IMR-90 (cell line): ENCODE results near the gene KCNH5. TPM values are rescaled to one million over a fixed set of nuclear protein-coding genes. Genes with fewer than 3 reads are reported as not detected.
A peak's percentile ranks its signal among the peaks of the same experiment; 100 is the strongest.

Experiments used
- ATAC-seq: fragments of 200-7000 bp; cut with Tn5 transposase; 2 replicates; pipeline ENCODE4 v1.9.1; 2020; ENCODE audit warnings: low read depth, mild to moderate bottlenecking, moderate library complexity
- BruUV-seq: library from RNA; stranded (reverse); fragments of 400-500 nt; replicated peaks from 2 replicates; lab custom pipeline; 2021; lab: Mats Ljungman, UMichigan
- CTCF ChIA-PET: fragments of 300-600 bp; formaldehyde crosslinking; extraction: SDS; loops from one replicate; lab custom pipeline; 2021; ENCODE audit warnings: antibody characterized with exemption; lab: Yijun Ruan, JAX
- POLR2A ChIA-PET: fragments of 300-600 bp; sonication (Branson Sonifier 250); formaldehyde crosslinking; loops from one replicate; lab custom pipeline; 2022; ENCODE audit warnings: antibody characterized with exemption; ENCODE audit not compliant: unreplicated experiment; lab: Charles Lee
- DNase-seq: peaks from one replicate; pipeline ENCODE4 v3.0.0; 2013
- H2AFZ ChIP-seq: replicated peaks from 2 replicates; pipeline ENCODE3; 2013; ENCODE audit warnings: low read length, mild to moderate bottlenecking; ENCODE audit not compliant: poor library complexity
- H2AK5ac ChIP-seq: 2 replicates; pipeline ENCODE4 v1.6.1; 2013; ENCODE audit warnings: low read depth, low read length, inconsistent platforms
- H2AK9ac ChIP-seq: replicated peaks from 2 replicates; pipeline ENCODE3; 2013; ENCODE audit warnings: mild to moderate bottlenecking, low read depth, low read length, moderate library complexity; ENCODE audit not compliant: poor library complexity
- H2BK120ac ChIP-seq: 2 replicates; pipeline ENCODE4 v1.6.1; 2013; ENCODE audit warnings: low read depth, low read length, inconsistent platforms
- H2BK15ac ChIP-seq: 3 replicates; pipeline ENCODE4 v1.6.1; 2013; ENCODE audit warnings: low read depth, low read length, inconsistent platforms
- H2BK20ac ChIP-seq: 2 replicates; pipeline ENCODE4 v1.6.1; 2013; ENCODE audit warnings: low read depth, mild to moderate bottlenecking, inconsistent platforms, low read length, moderate library complexity
- H2BK5ac ChIP-seq: 2 replicates; pipeline ENCODE4 v1.6.1; 2013; ENCODE audit warnings: mild to moderate bottlenecking, low read depth, low read length, inconsistent platforms; ENCODE audit not compliant: poor library complexity, severe bottlenecking
- H3K14ac ChIP-seq: replicated peaks from 2 replicates; pipeline ENCODE4 v1.6.1; 2013; ENCODE audit warnings: low read depth, low read length, inconsistent platforms
- H3K18ac ChIP-seq: 2 replicates; pipeline ENCODE4 v1.6.1; 2013; ENCODE audit warnings: low read depth, low read length, control low read depth
- H3K23ac ChIP-seq: 2 replicates; pipeline ENCODE4 v1.6.1; 2013; ENCODE audit warnings: low read depth, low read length, inconsistent platforms
- H3K27ac ChIP-seq: 2 replicates; pipeline ENCODE4 v1.5.1; 2013; ENCODE audit warnings: mild to moderate bottlenecking, control low read depth, low read length; ENCODE audit not compliant: insufficient read depth
- H3K27me3 ChIP-seq: 2 replicates; pipeline ENCODE4 v1.6.1; 2013; ENCODE audit warnings: low read length; ENCODE audit not compliant: control insufficient read depth, insufficient read depth
- H3K36me3 ChIP-seq: 2 replicates; pipeline ENCODE4 v1.6.1; 2013; ENCODE audit warnings: low read length, mixed read lengths; ENCODE audit not compliant: control insufficient read depth, insufficient read depth
- H3K4ac ChIP-seq: 2 replicates; pipeline ENCODE4 v1.6.1; 2013; ENCODE audit warnings: low read depth, low read length, inconsistent platforms
- H3K4me1 ChIP-seq: 2 replicates; pipeline ENCODE4 v1.6.1; 2013; ENCODE audit warnings: low read length, mixed read lengths; ENCODE audit not compliant: control insufficient read depth, insufficient read depth
- H3K4me2 ChIP-seq: 2 replicates; pipeline ENCODE4 v1.6.1; 2013; ENCODE audit warnings: low read depth, mild to moderate bottlenecking, control low read depth, low read length, moderate library complexity
- H3K4me3 ChIP-seq: 2 replicates; pipeline ENCODE4 v1.5.1; 2013; ENCODE audit warnings: low read depth, mild to moderate bottlenecking, control low read depth, low read length, moderate library complexity; ENCODE audit not compliant: insufficient read depth
- H3K56ac ChIP-seq: 2 replicates; pipeline ENCODE4 v1.6.1; 2013; ENCODE audit warnings: low read length, inconsistent platforms; ENCODE audit not compliant: insufficient read depth; ENCODE audit errors: extremely low read depth
- H3K79me1 ChIP-seq, 2 experiments: 2 replicates each; pipeline ENCODE4 v1.6.1; 2013; ENCODE audit warnings: low read length in 2 of 2, inconsistent platforms in 1 of 2, low read depth in 1 of 2
- H3K9ac ChIP-seq: 2 replicates; pipeline ENCODE4 v1.6.1; 2013; ENCODE audit warnings: low read depth, low read length, control low read depth
- H3K9me1 ChIP-seq: 2 replicates; pipeline ENCODE4 v1.6.1; 2013; ENCODE audit warnings: low read length, inconsistent platforms; ENCODE audit not compliant: insufficient read depth
- H3K9me3 ChIP-seq: 2 replicates; pipeline ENCODE4 v1.6.1; 2013; ENCODE audit warnings: low read length; ENCODE audit not compliant: control insufficient read depth, insufficient read depth
- H4K20me1 ChIP-seq: 2 replicates; pipeline ENCODE4 v1.6.1; 2013; ENCODE audit warnings: low read length, inconsistent platforms; ENCODE audit not compliant: insufficient read depth
- H4K5ac ChIP-seq: 2 replicates; pipeline ENCODE4 v1.6.1; 2013; ENCODE audit warnings: mild to moderate bottlenecking, low read depth, low read length, control low read depth
- H4K8ac ChIP-seq, 2 experiments: 2 replicates each; pipeline ENCODE4 v1.6.1; 2013; ENCODE audit warnings: low read depth in 2 of 2, low read length in 2 of 2, control low read depth in 1 of 2, inconsistent platforms in 1 of 2
- H4K91ac ChIP-seq: 2 replicates; pipeline ENCODE4 v1.6.1; 2013; ENCODE audit warnings: low read depth, low read length, inconsistent platforms; ENCODE audit not compliant: insufficient read depth
- BHLHE40 ChIP-seq: fragments of 150-350 bp; IDR thresholded peaks from 2 replicates; pipeline ENCODE4 v1.6.1; 2016; ENCODE audit warnings: mild to moderate bottlenecking, low read depth, low read length
- CEBPB ChIP-seq: IDR thresholded peaks from 2 replicates; pipeline ENCODE4 v1.6.1; 2012; ENCODE audit warnings: low read depth, low read length, improper control_type of control experiment
- MAFK ChIP-seq: IDR thresholded peaks from 2 replicates; pipeline ENCODE4 v1.6.1; 2012; ENCODE audit warnings: low read depth, low read length, improper control_type of control experiment
- RCOR1 ChIP-seq: IDR thresholded peaks from 2 replicates; pipeline ENCODE4 v1.6.1; 2012; ENCODE audit warnings: mild to moderate bottlenecking, low read length, improper control_type of control experiment; ENCODE audit not compliant: insufficient replicate concordance
- RFX5 ChIP-seq: IDR thresholded peaks from 2 replicates; pipeline ENCODE4 v1.8.0; 2012; ENCODE audit warnings: low read depth, mild to moderate bottlenecking, low read length, moderate library complexity
- WGBS, 2 experiments: methylation state at CpG; one replicate each; pipeline versions ENCODE4 v1.1.5 to v1.1.7; 2013; ENCODE audit warnings: missing lambda C conversion rate in 2 of 2; ENCODE audit not compliant: insufficient read length in 1 of 2; ENCODE audit errors: extremely low coverage in 2 of 2; 5-methylcytosine and 5-hydroxymethylcytosine counted together
- dilution Hi-C: fragments of 300-500 bp; cut with HindIII; formaldehyde crosslinking; loops from one replicate; pipeline ENCODE4 v1.14.3; 2018; ENCODE audit warnings: low sequenced_read_pairs; ENCODE audit not compliant: unreplicated experiment
- in situ Hi-C: fragments of 300-500 bp; cut with MboI; formaldehyde crosslinking; loops from 3 replicates; pipeline ENCODE4 v1.14.3; 2019; ENCODE audit warnings: low sequenced_read_pairs, inconsistent platforms, mixed read lengths
- intact Hi-C: fragments of 100-400 bp; cut with micrococcal nuclease; formaldehyde crosslinking; loops from 2 replicates; pipeline ENCODE4 v1.10.0; 2022
- polyA plus RNA-seq, 3 experiments: library from polyadenylated mRNA; depleted of rRNA; stranded (reverse); fragments of >200 nt; gene quantifications; 2 replicates each; pipeline ENCODE4 v1.2.3, GENCODE V29; 2012; ENCODE audit warnings: low replicate concordance in 1 of 3
- total RNA-seq: library from RNA; depleted of rRNA; stranded (reverse); fragments of >200 nt; gene quantifications from 2 replicates; pipeline ENCODE4 v1.2.3, GENCODE V29; 2012
- TF ChIP-seq, protein P1 (sequence below): fragments of 150-350 bp; IDR thresholded peaks from 2 replicates; pipeline ENCODE4 v1.6.1; 2016; ENCODE audit warnings: low read depth, mild to moderate bottlenecking, low read length, moderate library complexity, borderline replicate concordance

The KCNH5 gene
- total and polyA plus RNA-seq, 2 of the 4 experiments (the other 2 are of a cell fraction), result under 0.01 to 0.03 TPM

- no peak overlapping the region for H2BK15ac ChIP-seq
- H4K5ac ChIP-seq, result no peak overlapping the region
- no peaks in the 10 kb centered on the region for H3K9me1 ChIP-seq
- H3K18ac ChIP-seq, result no peak overlapping the region
- H3K4me2 ChIP-seq, result no peak overlapping the region
- H3K9ac ChIP-seq, result no peak overlapping the region
- no peaks in the 10 kb centered on the region for H3K9me3 ChIP-seq
- H3K4ac ChIP-seq, result no peak overlapping the region
- CTCF ChIA-PET, result no interaction called here
- H2BK5ac ChIP-seq, result no peak overlapping the region
- no peak overlapping the region for H3K23ac ChIP-seq
- H4K20me1 ChIP-seq, result no peaks in the 10 kb centered on the region
- H2AK5ac ChIP-seq, result no peak overlapping the region
- no peak overlapping the region for H3K14ac ChIP-seq
- no peak overlapping the region for H2BK120ac ChIP-seq
- intact Hi-C loops (no loop called here), in situ Hi-C loops (no loop called here), dilution Hi-C loops (no loop called here)
- no peaks in the 10 kb centered on the region for H3K4me1 ChIP-seq
- no TSS peak for BruUV-seq
- H4K8ac ChIP-seq, result no peak overlapping the region
- DNase-seq (no peak), ATAC-seq (no peak)
- H3K36me3 ChIP-seq, result no peaks in the 10 kb centered on the region
- H2AK9ac ChIP-seq, result no peak overlapping the region
- H2BK20ac ChIP-seq, result no peak overlapping the region
- no peaks in the 10 kb centered on the region for H3K27me3 ChIP-seq
- no peak overlapping the region for H4K91ac ChIP-seq
- H3K56ac ChIP-seq, result no peak overlapping the region
- no peak overlapping the region for H3K4me3 ChIP-seq
- POLR2A ChIA-PET, result no interaction called here
- TF ChIP-seq BHLHE40, result no peak
- peak; percentile 41; the same call in 1 of the 2 replicates for TF ChIP-seq CEBPB
- TF ChIP-seq, protein P1, sequence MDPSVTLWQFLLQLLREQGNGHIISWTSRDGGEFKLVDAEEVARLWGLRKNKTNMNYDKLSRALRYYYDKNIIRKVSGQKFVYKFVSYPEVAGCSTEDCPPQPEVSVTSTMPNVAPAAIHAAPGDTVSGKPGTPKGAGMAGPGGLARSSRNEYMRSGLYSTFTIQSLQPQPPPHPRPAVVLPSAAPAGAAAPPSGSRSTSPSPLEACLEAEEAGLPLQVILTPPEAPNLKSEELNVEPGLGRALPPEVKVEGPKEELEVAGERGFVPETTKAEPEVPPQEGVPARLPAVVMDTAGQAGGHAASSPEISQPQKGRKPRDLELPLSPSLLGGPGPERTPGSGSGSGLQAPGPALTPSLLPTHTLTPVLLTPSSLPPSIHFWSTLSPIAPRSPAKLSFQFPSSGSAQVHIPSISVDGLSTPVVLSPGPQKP, result no peak
- no peak for TF ChIP-seq RFX5
- TF ChIP-seq RCOR1, result no peak
- TF ChIP-seq MAFK, result no peak
- no peaks in the 10 kb centered on the region for H3K79me1 ChIP-seq
- 60% methylated on average over 1 of the region's 1 CpG; no CpG with 5 or more reads in 1 of the 2 experiments for WGBS, 2 experiments
- no peak overlapping the region for H3K27ac ChIP-seq
- H2AFZ ChIP-seq, result no peak overlapping the region
These were observed 33.3 kb upstream of the KCNH5 start for GRCh38 chr14:63078569-63078968.
